Astrocyte of the cerebellum (primary cell): ENCODE results near the gene NOX4.
"Not testable (repeated sequence)": the region's sequence is repeated elsewhere in the genome, so short reads cannot be mapped to it uniquely, and the experiment has no call there.

Experiments
- DNase-seq: peaks from one replicate; pipeline ENCODE4 v3.0.0-alpha.2; 2011; ENCODE audit warnings: low read depth
- H3K4me3 ChIP-seq: 2 replicates; pipeline ENCODE4 v1.5.1; 2011; ENCODE audit warnings: mild to moderate bottlenecking, low read depth, low read length, moderate library complexity
- in situ Hi-C: cut with HindIII; loops from 2 replicates; pipeline ENCODE4 v1.10.0; 2017; ENCODE audit warnings: low sequenced_read_pairs
- TF ChIP-seq, protein P1 (sequence below): IDR thresholded peaks from 2 replicates; pipeline ENCODE4 v1.5.1; 2012; ENCODE audit warnings: low read length, low read depth, moderate library complexity, mild to moderate bottlenecking; ENCODE audit errors: missing control alignments

NOX4 gene

DNA sequence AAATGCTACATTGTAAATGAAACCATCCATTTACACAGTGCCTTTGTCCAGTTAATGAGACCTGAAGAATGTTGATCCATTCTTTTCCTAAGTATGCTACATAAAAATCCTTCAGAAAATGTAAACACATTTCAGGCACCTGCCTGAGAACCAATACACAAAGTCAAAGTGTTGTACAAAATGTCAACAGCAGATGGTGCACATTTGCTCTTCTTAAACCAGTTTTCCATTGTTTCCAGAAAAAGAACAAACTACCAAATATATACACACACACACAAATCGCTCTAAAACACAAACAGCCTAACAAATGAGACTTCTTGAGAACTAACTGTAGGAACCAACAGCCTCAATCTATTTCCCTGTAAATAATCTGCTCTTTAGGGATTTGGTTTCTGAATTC, 157.5 kb downstream of the NOX4 start:
- DNase-seq, result peak; percentile 8
- H3K4me3 ChIP-seq, in situ Hi-C loops: not testable (repeated sequence)
- TF ChIP-seq, protein P1, sequence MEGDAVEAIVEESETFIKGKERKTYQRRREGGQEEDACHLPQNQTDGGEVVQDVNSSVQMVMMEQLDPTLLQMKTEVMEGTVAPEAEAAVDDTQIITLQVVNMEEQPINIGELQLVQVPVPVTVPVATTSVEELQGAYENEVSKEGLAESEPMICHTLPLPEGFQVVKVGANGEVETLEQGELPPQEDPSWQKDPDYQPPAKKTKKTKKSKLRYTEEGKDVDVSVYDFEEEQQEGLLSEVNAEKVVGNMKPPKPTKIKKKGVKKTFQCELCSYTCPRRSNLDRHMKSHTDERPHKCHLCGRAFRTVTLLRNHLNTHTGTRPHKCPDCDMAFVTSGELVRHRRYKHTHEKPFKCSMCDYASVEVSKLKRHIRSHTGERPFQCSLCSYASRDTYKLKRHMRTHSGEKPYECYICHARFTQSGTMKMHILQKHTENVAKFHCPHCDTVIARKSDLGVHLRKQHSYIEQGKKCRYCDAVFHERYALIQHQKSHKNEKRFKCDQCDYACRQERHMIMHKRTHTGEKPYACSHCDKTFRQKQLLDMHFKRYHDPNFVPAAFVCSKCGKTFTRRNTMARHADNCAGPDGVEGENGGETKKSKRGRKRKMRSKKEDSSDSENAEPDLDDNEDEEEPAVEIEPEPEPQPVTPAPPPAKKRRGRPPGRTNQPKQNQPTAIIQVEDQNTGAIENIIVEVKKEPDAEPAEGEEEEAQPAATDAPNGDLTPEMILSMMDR, result peak; percentile 31

DNA sequence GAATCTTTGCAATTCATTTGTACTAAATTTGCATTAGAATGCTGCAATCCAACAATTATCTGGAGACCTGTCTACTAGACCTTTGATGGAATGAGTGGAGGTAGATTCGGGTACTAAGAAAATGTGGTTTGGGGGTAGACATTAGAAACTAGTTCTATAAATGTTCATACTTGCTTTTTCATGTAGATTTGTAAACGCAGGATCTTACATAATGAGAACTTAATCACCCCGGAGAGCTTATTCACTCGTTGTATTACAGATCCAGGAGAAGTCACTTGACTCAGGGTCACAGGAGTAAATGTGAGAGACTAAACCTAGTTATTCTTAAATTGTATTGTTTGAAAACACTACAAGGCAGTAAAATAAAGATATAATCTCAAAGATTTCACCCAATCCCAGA, 159.2 kb downstream of the NOX4 start:
- H3K4me3 ChIP-seq, DNase-seq, in situ Hi-C loops: not testable (repeated sequence)

DNA sequence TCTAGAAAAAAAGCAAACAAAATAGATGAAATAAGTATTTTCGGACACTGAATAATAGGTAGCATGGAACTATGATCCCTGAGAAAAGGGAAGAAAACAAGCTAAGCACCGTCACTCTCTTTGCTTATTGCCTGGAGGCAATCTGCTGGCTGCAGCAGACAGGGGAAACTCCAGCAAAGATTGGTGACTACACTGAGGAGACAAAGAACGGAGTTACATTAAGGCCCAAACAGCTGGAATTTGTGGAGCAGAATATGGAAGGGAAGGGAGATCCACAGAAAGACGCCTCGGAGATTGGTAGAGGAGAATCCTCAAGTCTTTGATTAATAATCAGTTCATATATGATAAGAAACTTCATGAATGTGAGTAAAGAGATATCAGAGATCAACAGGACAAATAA, 163.3 kb downstream of the NOX4 start:
- in situ Hi-C loops, result no loop called here
- TF ChIP-seq, protein P1, result no peak
- H3K4me3 ChIP-seq, result no peak overlapping the region
- DNase-seq, result no peak

DNA sequence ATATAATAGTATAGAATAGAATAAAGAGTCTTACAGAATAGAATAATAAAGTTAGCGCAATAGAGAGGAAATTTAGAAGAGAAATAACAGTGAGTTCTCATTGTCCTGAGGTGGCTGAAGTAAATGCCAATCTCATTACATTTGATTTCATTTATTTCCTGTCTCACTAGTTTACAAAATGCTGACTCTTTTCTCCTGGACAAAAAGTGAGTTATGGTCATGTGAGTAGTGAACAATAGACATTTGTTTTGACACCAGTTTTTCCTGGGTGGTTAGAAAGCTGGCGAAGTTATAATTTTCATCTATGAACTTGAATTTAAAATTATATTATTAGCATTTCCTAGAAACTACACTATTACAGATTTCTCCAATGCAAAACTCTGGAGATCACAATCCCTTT, 169.8 kb downstream of the NOX4 start:
- no peak overlapping the region for H3K4me3 ChIP-seq
- TF ChIP-seq, protein P1, result no peak
- in situ Hi-C loops, result no loop called here
- DNase-seq, result no peak

DNA sequence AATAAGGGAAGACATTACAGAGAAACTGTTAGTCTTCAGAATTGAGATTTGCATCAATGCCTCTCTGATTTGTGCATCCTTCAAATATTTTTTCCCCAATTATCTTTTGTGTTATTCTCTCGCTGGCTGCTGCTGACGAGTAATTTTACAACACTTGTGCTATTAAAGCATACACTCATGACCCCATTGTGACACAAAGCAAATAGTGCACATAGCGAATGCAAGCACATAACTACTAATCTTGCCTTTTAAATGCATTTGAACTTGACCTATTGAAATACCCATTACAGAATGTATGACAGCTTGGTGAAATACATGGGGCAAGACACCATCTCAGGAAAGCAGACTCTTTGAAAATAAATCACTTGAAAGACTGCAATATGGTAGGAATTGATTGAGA, 180.6 kb downstream of the NOX4 start:
- DNase-seq, H3K4me3 ChIP-seq, in situ Hi-C loops: not testable (repeated sequence)

- in situ Hi-C loops, DNase-seq, H3K4me3 ChIP-seq: not testable (repeated sequence)
These were observed 181.7 kb downstream of the NOX4 start for GRCh38 chr11:89309321-89309985.

GRCh38 chr11:89308272-89308671, 182.9 kb downstream of the NOX4 start:
- DNase-seq, in situ Hi-C loops, H3K4me3 ChIP-seq: not testable (repeated sequence)

DNA sequence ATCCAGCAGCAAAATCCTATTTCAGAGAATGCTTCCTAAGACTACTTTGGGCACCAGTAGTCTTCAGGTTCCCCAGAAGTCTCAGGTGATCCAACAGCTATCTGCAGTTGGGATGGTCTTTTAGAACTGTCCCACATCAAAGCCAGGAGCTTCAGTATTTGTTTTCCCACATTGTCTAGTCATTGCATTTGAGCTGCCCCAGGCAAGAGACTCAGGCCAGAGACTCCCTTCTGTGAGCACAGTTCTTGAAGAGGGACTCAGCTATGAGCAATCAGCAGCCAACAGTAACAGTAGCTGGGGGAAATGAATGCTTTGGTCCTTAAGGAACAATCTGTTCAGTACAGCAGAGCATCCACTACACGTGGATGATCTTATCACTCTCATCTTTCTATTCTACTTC, 188.1 kb downstream of the NOX4 start:
- in situ Hi-C loops, DNase-seq, H3K4me3 ChIP-seq: not testable (repeated sequence)

DNA sequence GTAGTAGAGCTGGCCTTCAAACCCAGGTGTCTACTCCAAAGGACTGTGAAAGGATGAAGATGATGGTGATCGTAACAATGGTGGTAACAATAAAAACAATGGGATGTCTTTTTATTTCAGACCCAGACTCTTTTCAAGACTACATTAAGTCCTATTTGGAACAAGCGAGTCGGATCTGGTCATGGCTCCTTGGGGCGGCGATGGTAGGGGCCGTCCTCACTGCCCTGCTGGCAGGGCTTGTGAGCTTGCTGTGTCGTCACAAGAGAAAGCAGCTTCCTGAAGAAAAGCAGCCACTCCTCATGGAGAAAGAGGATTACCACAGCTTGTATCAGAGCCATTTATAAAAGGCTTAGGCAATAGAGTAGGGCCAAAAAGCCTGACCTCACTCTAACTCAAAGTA, 196.2 kb downstream of the NOX4 start:
- in situ Hi-C loops, DNase-seq, H3K4me3 ChIP-seq: not testable (repeated sequence)

- peak; percentile 1 for DNase-seq
- in situ Hi-C loops, result no loop called here
- H3K4me3 ChIP-seq, result peak overlapping the region; percentile 23
- TF ChIP-seq, protein P1, result no peak
These were observed 197.1 kb downstream of the NOX4 start for GRCh38 chr11:89293965-89294679.

DNA sequence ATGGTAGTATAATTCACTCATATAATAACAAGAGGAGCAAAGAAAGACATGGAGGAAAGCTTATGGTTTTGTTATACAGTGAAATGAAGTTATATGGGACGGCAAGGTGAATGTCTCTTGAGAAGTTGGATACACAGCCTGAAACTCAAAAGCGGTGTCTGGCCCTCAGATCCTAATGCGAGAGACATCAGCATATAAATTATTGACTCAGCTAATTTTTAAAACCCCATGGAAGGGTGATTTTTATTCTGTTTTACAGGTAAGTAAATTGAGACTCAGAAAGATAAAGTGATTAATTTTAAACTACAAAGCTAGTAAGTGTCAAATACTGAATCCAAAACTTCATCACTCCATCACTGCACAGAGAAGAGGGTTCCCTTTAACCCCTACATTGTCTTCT, 203.2 kb downstream of the NOX4 start:
- H3K4me3 ChIP-seq, in situ Hi-C loops: not testable (repeated sequence)

GRCh38 chr11:89286601-89287000, 204.6 kb downstream of the NOX4 start:
- in situ Hi-C loops, DNase-seq, H3K4me3 ChIP-seq: not testable (repeated sequence)

More for the DNA sequence above, 203.2 kb downstream of the NOX4 start:
- not testable (repeated sequence) for DNase-seq
